NCI-H2029 treated with DMSO at 0.1 percent for 48 hours (cell line): ENCODE data around the gene BUB1.
"Not testable (repeated sequence)": the region's sequence is repeated elsewhere in the genome, so short reads cannot be mapped to it uniquely, and the experiment has no call there.

Experiments
- DNase-seq: peaks from one replicate; lab custom pipeline; 2025; lab: John Stamatoyannopoulos, UW

BUB1 gene

GRCh38 chr2:110677530-110678456 lies at the start of gene BUB1:
TSS of gene BUB1 (minus strand) at chr2:110678063. CDS start at chr2:110677995, 68 bp downstream.
- peak; percentile 77 for DNase-seq

DNA sequence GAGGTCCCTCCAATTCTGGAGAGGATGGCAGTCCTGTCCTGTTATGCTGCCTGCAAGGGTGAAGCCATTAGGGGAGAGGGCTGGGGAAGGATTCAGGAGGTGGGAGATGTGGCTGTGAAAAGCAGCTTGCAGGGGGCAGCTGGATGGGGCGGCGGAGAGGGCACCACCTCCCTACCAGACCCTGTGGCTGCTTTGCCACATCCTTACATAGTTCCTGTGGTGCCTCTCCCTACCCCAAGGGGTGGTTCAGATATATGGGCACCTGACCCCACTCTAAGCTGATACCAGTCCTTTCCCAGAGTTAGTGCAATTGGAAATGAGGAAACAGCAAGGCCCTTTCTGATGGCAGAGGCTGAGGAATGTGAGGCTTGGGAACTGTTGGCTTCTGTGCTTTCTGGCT lies 48.4 kb upstream of the BUB1 start:
- DNase-seq, result no peak

- no peak for DNase-seq
Measured at GRCh38 chr2:110725859-110726258, 48.0 kb upstream of the BUB1 start.

- no peak for DNase-seq
Measured at GRCh38 chr2:110725370-110725769, 47.5 kb upstream of the BUB1 start.

- DNase-seq, result no peak
Measured at GRCh38 chr2:110724820-110725219, 47.0 kb upstream of the BUB1 start.

DNA sequence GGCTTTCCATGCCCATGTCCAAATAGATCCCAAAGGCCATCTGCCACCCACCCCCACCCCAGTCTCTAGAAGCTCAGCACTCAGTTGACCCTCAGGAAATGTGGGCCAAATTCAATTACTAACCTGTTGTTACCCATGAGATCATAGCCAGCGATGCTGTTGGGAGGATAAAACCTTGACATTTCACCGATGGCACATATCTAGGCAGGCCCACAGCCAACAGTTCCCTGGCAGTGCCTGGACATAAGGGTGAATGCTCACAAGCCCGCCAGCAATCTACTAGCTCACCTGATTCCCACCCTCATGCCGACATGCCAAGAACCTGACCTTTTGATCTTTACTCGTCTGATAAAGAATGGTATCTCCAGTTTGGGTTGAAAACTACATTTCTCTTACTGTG lies 42.7 kb upstream of the BUB1 start:
- no peak for DNase-seq

DNA sequence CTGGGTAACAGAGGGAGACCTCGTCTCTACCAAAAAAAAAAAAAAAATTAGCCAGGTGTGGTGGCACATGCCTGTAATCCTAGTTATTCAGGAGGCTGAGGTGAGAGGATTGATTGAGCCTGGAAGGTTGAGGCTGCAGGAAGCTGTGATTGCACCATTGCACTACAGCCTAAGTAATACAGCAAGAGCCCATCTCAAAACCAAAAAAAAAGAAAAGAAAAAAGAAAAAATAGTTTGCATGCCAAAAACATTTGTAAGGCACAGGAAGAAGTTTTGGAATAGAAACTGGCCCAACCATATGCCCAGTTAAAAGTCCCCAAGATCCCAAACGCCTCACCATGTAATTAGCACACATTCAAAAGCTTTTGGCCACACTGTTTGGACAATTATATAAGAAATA lies 41.1 kb upstream of the BUB1 start:
- no peak for DNase-seq

GRCh38 chr2:110718382-110718781 lies 40.5 kb upstream of the BUB1 start:
- no peak for DNase-seq

GRCh38 chr2:110717734-110718133 lies 39.9 kb upstream of the BUB1 start:
- no peak for DNase-seq

GRCh38 chr2:110716959-110717645 lies 39.2 kb upstream of the BUB1 start:
- no peak for DNase-seq

GRCh38 chr2:110714452-110715224 lies 36.8 kb upstream of the BUB1 start:
- no peak for DNase-seq

GRCh38 chr2:110713513-110714362 lies 35.9 kb upstream of the BUB1 start:
- DNase-seq, result no peak

DNA sequence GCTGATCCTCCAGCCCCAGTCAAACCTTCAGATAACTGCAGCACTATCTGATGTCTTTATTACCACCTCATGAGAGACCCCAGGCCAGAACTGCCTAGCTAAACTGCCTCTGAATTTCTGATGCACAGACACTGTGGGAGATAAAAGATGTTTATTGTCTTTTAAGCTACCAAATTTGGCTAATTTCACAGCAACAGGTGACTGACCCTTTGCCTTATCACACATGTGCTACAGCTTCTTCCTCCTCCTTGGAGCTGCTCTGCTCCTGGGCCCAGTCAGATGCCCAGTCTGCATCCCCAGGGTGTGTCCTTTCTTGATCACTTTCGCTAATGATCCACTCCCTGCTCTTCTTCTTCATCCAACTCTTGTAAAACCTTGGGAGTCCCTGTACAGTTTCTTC lies 34.9 kb upstream of the BUB1 start:
- no peak for DNase-seq

DNA sequence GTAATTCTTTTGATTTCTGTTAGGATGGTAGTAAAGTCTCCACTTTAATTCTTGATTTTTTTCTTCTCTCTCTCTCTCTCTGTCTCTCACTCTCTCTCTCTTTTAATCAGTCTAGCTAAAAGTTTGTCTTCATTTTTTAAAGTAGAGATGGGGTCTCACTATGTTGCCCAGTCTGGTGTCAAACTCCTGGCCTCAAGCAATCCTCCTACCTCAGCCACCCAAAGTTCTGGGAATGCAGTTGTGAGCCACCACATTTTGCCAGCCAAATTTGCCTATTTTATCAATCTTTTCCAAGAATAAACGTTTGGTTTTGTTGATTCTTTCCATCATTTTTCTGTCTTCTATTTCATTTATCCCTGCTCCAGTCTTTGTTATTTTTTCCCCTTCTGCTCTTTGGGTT lies 30.6 kb upstream of the BUB1 start:
- no peak for DNase-seq

DNA sequence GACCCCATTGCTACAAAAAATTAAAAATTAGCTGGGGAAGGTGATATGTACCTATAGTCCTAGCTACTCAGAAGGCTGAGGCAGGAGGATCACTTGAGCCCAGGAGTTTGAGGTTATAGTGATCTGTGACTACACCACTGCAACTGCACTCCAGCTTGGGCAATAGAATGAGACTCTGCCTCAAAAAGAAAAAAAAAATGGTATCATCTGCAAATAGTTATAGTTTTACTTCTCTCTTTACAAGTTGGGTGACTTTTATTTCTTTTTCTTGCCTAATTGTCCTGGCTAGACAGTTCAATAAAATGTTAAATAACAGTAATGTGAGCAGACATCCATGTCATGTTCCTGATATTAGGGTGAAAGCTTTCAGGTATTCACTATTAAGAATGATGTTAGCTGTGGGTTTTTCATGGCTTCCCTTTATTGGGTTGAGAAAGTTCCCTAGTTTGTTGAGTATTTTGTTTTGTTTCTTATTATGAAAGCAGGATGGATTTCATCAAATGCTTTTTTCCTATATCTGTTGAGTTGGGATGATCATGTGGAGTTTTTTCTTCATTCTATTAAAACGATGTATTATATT lies 29.6 kb upstream of the BUB1 start:
- no peak for DNase-seq

GRCh38 chr2:110702514-110703380 lies 24.9 kb upstream of the BUB1 start:
- DNase-seq, result no peak

- not testable (repeated sequence) for DNase-seq
Measured at GRCh38 chr2:110698253-110698652, 20.4 kb upstream of the BUB1 start.

DNA sequence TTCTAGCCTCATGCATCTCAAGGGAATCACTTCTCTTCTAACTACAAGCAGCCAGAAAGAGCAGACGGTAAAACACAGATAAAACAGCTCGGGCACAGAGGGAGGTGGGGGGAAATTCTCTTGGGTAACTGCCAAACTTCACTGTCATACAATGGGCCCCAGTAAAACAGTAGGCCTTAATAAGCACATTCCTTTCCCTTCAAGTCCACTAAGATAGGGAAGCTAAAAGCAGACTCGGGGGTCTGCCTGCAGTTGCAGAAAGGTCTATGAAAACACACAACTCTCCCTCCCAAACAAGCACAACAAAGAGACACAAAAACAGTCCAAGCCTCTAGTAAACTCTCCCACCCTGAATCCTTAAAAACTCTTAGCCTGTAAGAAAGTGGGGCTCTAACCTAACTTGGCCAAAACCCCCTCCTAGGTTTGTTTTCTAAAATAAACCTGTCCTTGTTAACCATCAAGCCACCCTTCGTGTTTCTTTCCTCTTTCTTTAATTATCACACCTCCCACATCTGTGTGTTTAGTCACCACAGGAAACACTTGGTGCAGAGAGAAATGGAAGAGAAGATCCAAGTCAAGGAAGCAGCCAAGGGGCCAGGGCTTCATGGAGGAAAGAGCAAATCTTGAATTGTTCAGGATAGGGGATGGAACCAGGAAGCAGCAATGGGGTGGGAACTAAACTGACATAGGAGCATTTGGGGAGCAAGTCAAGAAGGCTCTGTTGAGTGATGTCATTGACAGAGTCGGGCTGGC lies 17.5 kb upstream of the BUB1 start:
- not testable (repeated sequence) for DNase-seq

- no peak for DNase-seq
Measured at GRCh38 chr2:110691612-110692258, 13.9 kb upstream of the BUB1 start.
